MM.1S (cell line): ENCODE measurements around the gene VEGFB.

Experiments used
- DNase-seq: peaks from one replicate; pipeline ENCODE4 v3.0.0-alpha.2; 2015
- H2AFZ ChIP-seq: fragments of 300-600 bp; sonication (generic); 2 replicates; pipeline ENCODE4 v1.6.0; 2016; ENCODE audit warnings: antibody characterized with exemption, low read length
- H3F3A ChIP-seq: fragments of 300-600 bp; sonication (generic); 2 replicates; pipeline ENCODE4 v1.6.1; 2016; ENCODE audit warnings: mild to moderate bottlenecking, antibody characterized with exemption, low read length, moderate library complexity, mixed read lengths; ENCODE audit not compliant: insufficient read depth
- H3K27ac ChIP-seq: fragments of 300-600 bp; sonication (generic); 2 replicates; pipeline ENCODE4 v1.5.1; 2016; ENCODE audit warnings: mild to moderate bottlenecking, low read length
- H3K27me3 ChIP-seq: fragments of 300-600 bp; sonication (generic); replicated peaks from 2 replicates; pipeline ENCODE4 v1.6.0; 2016; ENCODE audit warnings: low read length; ENCODE audit not compliant: insufficient read depth
- H3K36me3 ChIP-seq: fragments of 300-600 bp; sonication (generic); replicated peaks from 2 replicates; pipeline ENCODE4 v1.6.1; 2016; ENCODE audit warnings: mild to moderate bottlenecking, low read length, mixed read lengths; ENCODE audit not compliant: insufficient read depth
- H3K4me1 ChIP-seq: fragments of 300-600 bp; sonication (generic); 2 replicates; pipeline ENCODE4 v1.6.1; 2016; ENCODE audit warnings: low read length, mixed read lengths
- H3K4me2 ChIP-seq: fragments of 300-600 bp; sonication (generic); 2 replicates; pipeline ENCODE4 v1.6.0; 2016; ENCODE audit warnings: low read depth, low read length
- H3K4me3 ChIP-seq: fragments of 300-600 bp; sonication (generic); 2 replicates; pipeline ENCODE4 v1.5.1; 2016; ENCODE audit warnings: low read length, mixed read lengths
- H3K79me2 ChIP-seq: fragments of 300-600 bp; sonication (generic); 2 replicates; pipeline ENCODE4 v1.6.1; 2016; ENCODE audit warnings: mixed run types, low read length, mixed read lengths
- H3K9ac ChIP-seq: fragments of 300-600 bp; sonication (generic); 2 replicates; pipeline ENCODE4 v1.6.1; 2016; ENCODE audit warnings: low read length, mixed read lengths
- H3K9me2 ChIP-seq: fragments of 300-600 bp; sonication (generic); replicated peaks from 2 replicates; pipeline ENCODE4 v1.6.1; 2016; ENCODE audit warnings: mild to moderate bottlenecking, low read length, mixed read lengths; ENCODE audit not compliant: insufficient read depth
- H3K9me3 ChIP-seq: fragments of 300-600 bp; sonication (generic); replicated peaks from 2 replicates; pipeline ENCODE4 v1.6.1; 2016; ENCODE audit warnings: mild to moderate bottlenecking, low read length, mixed read lengths; ENCODE audit not compliant: insufficient read depth
- H4K20me1 ChIP-seq: fragments of 300-600 bp; sonication (generic); 2 replicates; pipeline ENCODE4 v1.6.1; 2016; ENCODE audit warnings: mild to moderate bottlenecking, low read length, moderate library complexity, mixed read lengths; ENCODE audit not compliant: insufficient read depth
- EZH2 ChIP-seq: fragments of 300-600 bp; sonication (generic); optimal IDR thresholded peaks from 2 replicates; pipeline ENCODE3; 2017; ENCODE audit warnings: low read depth, mild to moderate bottlenecking, antibody characterized with exemption, low read length, mixed read lengths
- EZH2phosphoT487 ChIP-seq: fragments of 300-600 bp; sonication (generic); IDR thresholded peaks from 2 replicates; pipeline ENCODE4 v1.6.1; 2018; ENCODE audit warnings: antibody characterized with exemption, low read length
- TF ChIP-seq, protein P1 (sequence below): fragments of 300-600 bp; sonication (generic); IDR thresholded peaks from 2 replicates; pipeline ENCODE4 v1.5.1; 2016; ENCODE audit warnings: antibody characterized with exemption, low read length, mixed read lengths

Gene VEGFB

DNA sequence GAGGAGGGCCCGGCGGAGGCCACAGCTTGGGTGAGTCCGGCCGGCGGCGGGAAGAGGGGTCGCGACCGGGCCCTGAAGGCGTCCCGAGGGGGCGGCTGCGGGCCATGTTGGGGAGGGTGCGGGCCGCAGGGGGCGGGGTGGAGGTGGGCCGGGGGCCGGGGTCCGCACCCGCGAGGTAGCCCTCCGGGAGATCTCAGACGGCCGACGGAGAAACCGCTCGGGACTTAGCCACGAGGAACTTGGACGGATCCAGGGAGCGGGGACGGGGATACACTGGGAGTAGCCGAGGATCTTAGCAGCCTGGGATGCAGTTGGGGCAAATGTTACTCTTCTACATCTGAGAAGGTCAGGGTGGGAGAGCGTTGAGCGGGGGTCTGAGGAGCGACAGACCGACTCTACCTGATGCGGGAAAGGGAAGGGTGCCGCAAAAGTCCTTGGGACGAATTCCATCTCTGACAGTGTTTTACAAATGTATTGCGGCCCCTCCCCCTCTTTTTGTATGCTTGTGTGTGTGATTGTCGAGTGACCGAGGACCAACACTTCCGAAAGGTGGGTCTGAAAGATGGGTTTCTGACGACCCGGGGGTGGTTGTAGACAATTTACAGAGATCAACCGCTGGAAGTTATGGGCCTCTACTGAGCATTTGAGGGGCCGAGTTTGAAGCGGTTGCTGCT, 47.8 kb upstream of the VEGFB start:
- H3K36me3 ChIP-seq = no peaks in the 10 kb centered on the region
- DNase-seq = peak; percentile 27

DNA sequence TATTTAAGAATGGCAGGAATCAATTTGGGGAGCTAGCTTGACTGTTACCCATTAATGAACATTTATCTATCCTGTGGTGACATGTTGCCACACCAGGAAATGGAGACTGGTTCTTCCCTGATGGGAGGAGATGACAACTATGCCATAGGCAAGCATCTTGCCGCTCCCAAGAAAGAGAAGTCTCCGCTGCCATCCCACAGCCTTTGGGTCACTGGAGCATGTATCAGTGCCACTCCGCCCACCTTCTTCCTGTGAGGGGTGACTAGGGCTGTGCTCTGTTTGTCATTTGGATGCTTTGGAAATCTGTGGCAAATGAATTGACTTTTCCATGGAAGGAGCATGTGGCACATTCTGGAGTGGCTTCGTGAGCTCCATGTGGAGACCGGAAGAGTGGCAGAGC, 42.0 kb upstream of the VEGFB start:
- peaks cover 22% of the 10 kb centered on the region for H3F3A ChIP-seq

More for the DNA sequence above, 47.8 kb upstream of the VEGFB start:
- Histone ChIP-seq H3K27me3 (no peaks in the 10 kb centered on the region), H3K4me3 (no peak overlapping the region), H4K20me1 (no peaks in the 10 kb centered on the region; the same call in 1 of the 2 replicates), H3K79me2 (peaks cover 21% of the 10 kb centered on the region), H3K4me2 (no peak overlapping the region), H3K27ac (no peak overlapping the region), H3K4me1 (peaks cover 25% of the 10 kb centered on the region), H3K9ac (no peak overlapping the region), H3K9me2 (no peaks in the 10 kb centered on the region), H2AFZ (no peak overlapping the region), H3K9me3 (no peaks in the 10 kb centered on the region), H3F3A (peaks cover 39% of the 10 kb centered on the region)
- TF ChIP-seq EZH2 (no peak), EZH2phosphoT487 (no peak)
- TF ChIP-seq, protein P1, sequence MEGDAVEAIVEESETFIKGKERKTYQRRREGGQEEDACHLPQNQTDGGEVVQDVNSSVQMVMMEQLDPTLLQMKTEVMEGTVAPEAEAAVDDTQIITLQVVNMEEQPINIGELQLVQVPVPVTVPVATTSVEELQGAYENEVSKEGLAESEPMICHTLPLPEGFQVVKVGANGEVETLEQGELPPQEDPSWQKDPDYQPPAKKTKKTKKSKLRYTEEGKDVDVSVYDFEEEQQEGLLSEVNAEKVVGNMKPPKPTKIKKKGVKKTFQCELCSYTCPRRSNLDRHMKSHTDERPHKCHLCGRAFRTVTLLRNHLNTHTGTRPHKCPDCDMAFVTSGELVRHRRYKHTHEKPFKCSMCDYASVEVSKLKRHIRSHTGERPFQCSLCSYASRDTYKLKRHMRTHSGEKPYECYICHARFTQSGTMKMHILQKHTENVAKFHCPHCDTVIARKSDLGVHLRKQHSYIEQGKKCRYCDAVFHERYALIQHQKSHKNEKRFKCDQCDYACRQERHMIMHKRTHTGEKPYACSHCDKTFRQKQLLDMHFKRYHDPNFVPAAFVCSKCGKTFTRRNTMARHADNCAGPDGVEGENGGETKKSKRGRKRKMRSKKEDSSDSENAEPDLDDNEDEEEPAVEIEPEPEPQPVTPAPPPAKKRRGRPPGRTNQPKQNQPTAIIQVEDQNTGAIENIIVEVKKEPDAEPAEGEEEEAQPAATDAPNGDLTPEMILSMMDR = no peak

DNA sequence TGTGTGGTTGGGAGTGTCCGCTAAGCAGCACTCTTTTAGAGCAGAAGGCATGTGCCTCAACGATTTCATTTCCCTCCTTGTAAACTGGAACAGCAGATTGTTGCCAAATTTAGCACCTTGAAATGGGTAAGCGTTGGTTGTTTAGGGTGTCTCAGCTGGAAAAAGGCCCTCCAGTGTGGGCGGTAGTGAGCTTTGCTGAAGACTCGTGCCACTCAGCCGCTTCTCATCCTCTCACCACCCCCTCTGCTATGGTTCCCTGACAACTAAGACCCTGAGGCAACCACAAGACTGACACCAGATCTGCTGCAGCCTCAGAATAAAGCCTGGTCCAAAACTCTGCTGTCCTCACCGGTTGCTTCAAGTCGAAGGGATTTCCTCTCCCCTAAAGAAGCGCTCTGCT, 37.8 kb upstream of the VEGFB start:
- H3K36me3 ChIP-seq = peaks cover 54% of the 10 kb centered on the region
- no peak overlapping the region for H3K4me2 ChIP-seq
- no peak overlapping the region for H3K9ac ChIP-seq
- H3K27me3 ChIP-seq = no peaks in the 10 kb centered on the region
- H3K4me1 ChIP-seq = no peaks in the 10 kb centered on the region
- H3K79me2 ChIP-seq = peaks cover 59% of the 10 kb centered on the region
- H3K27ac ChIP-seq = no peak overlapping the region
- no peaks in the 10 kb centered on the region; the same call in none of the 2 replicates for H3F3A ChIP-seq
- H3K9me2 ChIP-seq = no peaks in the 10 kb centered on the region
- H3K4me3 ChIP-seq = no peak overlapping the region
- TF ChIP-seq, protein P1 = no peak
- TF ChIP-seq EZH2phosphoT487 (no peak), EZH2 (no peak)
- no peak overlapping the region for H2AFZ ChIP-seq
- no peaks in the 10 kb centered on the region for H3K9me3 ChIP-seq
- no peak for DNase-seq
- H4K20me1 ChIP-seq = peaks cover 8% of the 10 kb centered on the region; the same call in 1 of the 2 replicates

More for the DNA sequence above, 42.0 kb upstream of the VEGFB start:
- Histone ChIP-seq H3K4me2 (no peak overlapping the region), H3K4me3 (no peak overlapping the region), H3K9ac (no peak overlapping the region), H4K20me1 (peaks cover 8% of the 10 kb centered on the region; the same call in 1 of the 2 replicates), H3K27me3 (no peaks in the 10 kb centered on the region), H2AFZ (no peak overlapping the region), H3K4me1 (peaks cover 14% of the 10 kb centered on the region), H3K9me3 (no peaks in the 10 kb centered on the region), H3K9me2 (no peaks in the 10 kb centered on the region), H3K79me2 (peaks cover 25% of the 10 kb centered on the region), H3K27ac (no peak overlapping the region), H3K36me3 (peaks cover 37% of the 10 kb centered on the region)
- DNase-seq = no peak
- TF ChIP-seq, protein P1 = no peak
- TF ChIP-seq EZH2phosphoT487 (no peak), EZH2 (no peak)
